ENCODE results near the gene CADM4. TPM values are rescaled to one million over a fixed set of nuclear protein-coding genes. Genes with fewer than 3 reads are reported as not detected.

The CADM4 gene
- total and polyA plus RNA-seq, 2 of the 8 experiments (the other 6 are each of a cell fraction or from before 2014, with no cell fraction given), result 13.5 to 25.0 TPM

- TF ChIP-seq SAP30 (IDR thresholded peaks at IDR 0.05; ENCODE audit: insufficient read depth, insufficient replicate concordance, low read length) (no peak), KDM4A (IDR thresholded peaks at IDR 0.05; ENCODE audit: low read depth, low read length, severe bottlenecking) (peak; percentile 79), CHD7 (IDR thresholded peaks at IDR 0.05; ENCODE audit: insufficient replicate concordance, low read length) (no peak), CEBPB (IDR thresholded peaks at IDR 0.05; ENCODE audit: low read depth, low read length) (0 out of 2 replicates have a peak, but pooled peaks have one; percentile 25), RNF2 (IDR thresholded peaks at IDR 0.05; ENCODE audit: borderline replicate concordance, low read depth, low read length, missing control alignments, poor library complexity, severe bottlenecking) (no peak), USF2 (IDR thresholded peaks at IDR 0.05; ENCODE audit: low read length) (no peak), EGR1 (IDR thresholded peaks at IDR 0.05; ENCODE audit: borderline replicate concordance, low read depth, low read length) (no peak), CREB1 (IDR thresholded peaks at IDR 0.05) (no peak; the same call in 1 of the 2 replicates)
Observed at GRCh38 chr19:43619262-43620060, 20.2 kb downstream of the CADM4 start, which contains the start of gene ZNF428 (continued).
